Endometrium (tissue), 2 donors: Measurements from ENCODE around the gene DIPK2A.

Experiments
- FAIRE-seq: peaks from 2 replicates; lab custom pipeline; 2012; peaks lifted over from hg19 to GRCh38; lab: Jason Lieb, UNC
- donor health status: control.
- donor health status: control.

Gene DIPK2A

GRCh38 chr3:143971359-143972154, at the start of gene DIPK2A:
Gene DIPK2A, plus strand, starts transcription at chr3:143971823. Its CDS starts 510 bp downstream, at chr3:143972333.
- FAIRE-seq, result no peak

- no peak for FAIRE-seq
These were observed 46.9 kb upstream of the DIPK2A start for GRCh38 chr3:143924522-143925285.

- no peak for FAIRE-seq
These were observed 43.6 kb upstream of the DIPK2A start for GRCh38 chr3:143928056-143928455.

- FAIRE-seq, result no peak
These were observed 42.9 kb upstream of the DIPK2A start for GRCh38 chr3:143928541-143929255.

GRCh38 chr3:143934791-143935190, 36.8 kb upstream of the DIPK2A start:
- no peak for FAIRE-seq

GRCh38 chr3:143935678-143936077, 35.9 kb upstream of the DIPK2A start:
- FAIRE-seq, result no peak

- no peak for FAIRE-seq
These were observed 20.8 kb upstream of the DIPK2A start for GRCh38 chr3:143950810-143951209.

- FAIRE-seq, result no peak
These were observed 20.2 kb upstream of the DIPK2A start for GRCh38 chr3:143951351-143951971.

- FAIRE-seq, result no peak
These were observed 19.0 kb upstream of the DIPK2A start for GRCh38 chr3:143952569-143953072.

GRCh38 chr3:143955113-143955512, 16.5 kb upstream of the DIPK2A start:
- no peak for FAIRE-seq

- FAIRE-seq, result no peak
These were observed 14.8 kb upstream of the DIPK2A start for GRCh38 chr3:143956838-143957237.

GRCh38 chr3:143957453-143957852, 14.2 kb upstream of the DIPK2A start:
- FAIRE-seq, result no peak

GRCh38 chr3:143958966-143959365, 12.7 kb upstream of the DIPK2A start:
- no peak for FAIRE-seq

GRCh38 chr3:143961342-143961741, 10.3 kb upstream of the DIPK2A start:
- no peak for FAIRE-seq

- FAIRE-seq, result no peak
These were observed 7.7 kb upstream of the DIPK2A start for GRCh38 chr3:143963946-143964345.

- FAIRE-seq, result no peak
These were observed 757 bp upstream of the DIPK2A start for GRCh38 chr3:143970773-143971358.

- FAIRE-seq, result no peak
These were observed 507 bp downstream of the DIPK2A start for GRCh38 chr3:143972155-143972504.

- no peak for FAIRE-seq
These were observed 1.1 kb downstream of the DIPK2A start for GRCh38 chr3:143972505-143973258.

GRCh38 chr3:143973259-143974021, 1.8 kb downstream of the DIPK2A start:
- peak; percentile 8 for FAIRE-seq
